ENCODE data around the gene CD109. TPM values are rescaled to one million over a fixed set of nuclear protein-coding genes. Genes with fewer than 3 reads are reported as not detected.

CD109 gene
- total RNA-seq, 1 experiment from 2014 or later, result 1.3 TPM

GRCh38 chr6:73860303-73860702 is 164.3 kb downstream of the CD109 start:
- DNase-seq, result no peak
- no peaks in the 10 kb centered on the region for H3K27me3 ChIP-seq (ENCODE audit: control insufficient read depth, insufficient read depth, low read length)
- no peaks in the 10 kb centered on the region for H3K36me3 ChIP-seq (replicated peaks; ENCODE audit: control insufficient read depth, insufficient read depth, low read length)
- H3K4me3 ChIP-seq (ENCODE audit: insufficient read depth, low read depth, low read length), result no peak overlapping the region

- no peaks in the 10 kb centered on the region for H3K36me3 ChIP-seq (replicated peaks; ENCODE audit: control insufficient read depth, insufficient read depth, low read length)
- no peaks in the 10 kb centered on the region for H3K27me3 ChIP-seq (ENCODE audit: control insufficient read depth, insufficient read depth, low read length)
- no peak overlapping the region for H3K4me3 ChIP-seq (ENCODE audit: insufficient read depth, low read depth, low read length)
- no peak for DNase-seq
Observed at GRCh38 chr6:73866305-73866704, 170.3 kb downstream of the CD109 start.

GRCh38 chr6:73867411-73867810 is 171.4 kb downstream of the CD109 start:
- Histone ChIP-seq H3K27me3 (ENCODE audit: control insufficient read depth, insufficient read depth, low read length) (no peaks in the 10 kb centered on the region), H3K4me3 (ENCODE audit: insufficient read depth, low read depth, low read length) (no peak overlapping the region), H3K36me3 (replicated peaks; ENCODE audit: control insufficient read depth, insufficient read depth, low read length) (no peaks in the 10 kb centered on the region)
- no peak for DNase-seq

GRCh38 chr6:73870907-73871306 is 174.9 kb downstream of the CD109 start:
- Histone ChIP-seq H3K4me3 (ENCODE audit: insufficient read depth, low read depth, low read length) (no peak overlapping the region), H3K27me3 (ENCODE audit: control insufficient read depth, insufficient read depth, low read length) (no peaks in the 10 kb centered on the region), H3K36me3 (replicated peaks; ENCODE audit: control insufficient read depth, insufficient read depth, low read length) (no peaks in the 10 kb centered on the region)
- DNase-seq, result no peak

GRCh38 chr6:73873081-73873480 is 177.1 kb downstream of the CD109 start:
- Histone ChIP-seq H3K36me3 (replicated peaks; ENCODE audit: control insufficient read depth, insufficient read depth, low read length) (no peaks in the 10 kb centered on the region), H3K4me3 (ENCODE audit: insufficient read depth, low read depth, low read length) (no peak overlapping the region), H3K27me3 (ENCODE audit: control insufficient read depth, insufficient read depth, low read length) (no peaks in the 10 kb centered on the region)
- no peak for DNase-seq

Other genes starting within 250 kb of the CD109 start
- 0.55 and 0.76 TPM in 2 replicates for gene CGAS, start 243.9 kb upstream of the CD109 start, total RNA-seq (2014; rRNA removed; shearing (Covaris generic))
- 50.9 and 58.9 TPM in 2 replicates for gene MTO1, start 234.5 kb upstream of the CD109 start, total RNA-seq (2014; rRNA removed; shearing (Covaris generic))
- gene EEF1A1, start 175.2 kb upstream of the CD109 start, total RNA-seq (2014; rRNA removed; shearing (Covaris generic)), result 12,173 and 12,318 TPM in 2 replicates
- 12.2 and 13.1 TPM in 2 replicates for gene SLC17A5, start 42.2 kb upstream of the CD109 start, total RNA-seq (2014; rRNA removed; shearing (Covaris generic))